Measurements from ENCODE around the gene ARL15. TPM values are rescaled to one million over a fixed set of nuclear protein-coding genes. Genes with fewer than 3 reads are reported as not detected.

The ARL15 gene
- total and polyA plus RNA-seq, 2 donors (not counting 3 experiments of a cell fraction or from before 2014, with no cell fraction given) = 11.9 to 24.4 TPM

GRCh38 chr5:53871050-53871449, 439.3 kb downstream of the ARL15 start:
- TF ChIP-seq POLR2A (IDR thresholded peaks at IDR 0.05; ENCODE audit: low read depth, low read length) = no peak
- no peak for TF ChIP-seq POLR2AphosphoS5 (IDR thresholded peaks at IDR 0.05; ENCODE audit: insufficient read depth, low read depth, low read length)
- no peak for TF ChIP-seq FOS (IDR thresholded peaks at IDR 0.05; ENCODE audit: borderline replicate concordance, insufficient read depth, low read length)
- TF ChIP-seq MYC (IDR thresholded peaks at IDR 0.05; ENCODE audit: low read depth, low read length) = no peak
- TF ChIP-seq GATA2 (IDR thresholded peaks at IDR 0.05; ENCODE audit: insufficient read depth, insufficient read length, low read depth, low read length) = no peak
- TF ChIP-seq MAX (IDR thresholded peaks at IDR 0.05; ENCODE audit: insufficient read depth, insufficient read length) = no peak
- no peak for TF ChIP-seq CTCF (IDR thresholded peaks at IDR 0.05; ENCODE audit: extremely low read depth in 1 of 2, insufficient read depth in 1 of 2, low read depth in 1 of 2, low read length in 2 of 2)
- no peak for TF ChIP-seq EZH2 (IDR thresholded peaks at IDR 0.05; ENCODE audit: borderline replicate concordance, low read depth, low read length, severe bottlenecking)
- no peak for TF ChIP-seq JUN (IDR thresholded peaks at IDR 0.05; ENCODE audit: borderline replicate concordance, insufficient read depth, insufficient read length, low read depth)
- BruUV-seq (replicated peaks) = no TSS peak
- Histone ChIP-seq H2AFZ (ENCODE audit: low read depth, low read length) (no peak overlapping the region), H3K9me3 (replicated peaks; ENCODE audit: control insufficient read depth, insufficient read depth, low read length) (no peaks in the 10 kb centered on the region), H3K27me3 (ENCODE audit: control insufficient read depth in 2 of 2, insufficient read depth in 2 of 2, low read length in 2 of 2) (peaks cover 0 to 4% of the 10 kb centered on the region in 2 experiments), H3K79me2 (ENCODE audit: control insufficient read depth, insufficient read depth, low read length) (no peaks in the 10 kb centered on the region), H3K36me3 (ENCODE audit: control insufficient read depth in 2 of 2, extremely low read depth in 1 of 2, insufficient read depth in 2 of 2, low read length in 2 of 2) (no peaks in the 10 kb centered on the region), H3K9ac (replicated peaks; ENCODE audit: extremely low read depth, insufficient read depth, low read length) (no peak overlapping the region), H3K4me3 (replicated peaks in 1 of 3; ENCODE audit: insufficient read depth in 1 of 3, low read depth in 1 of 3, low read length in 3 of 3) (no peak overlapping the region), H4K20me1 (replicated peaks; ENCODE audit: control insufficient read depth, extremely low read depth, insufficient read depth, low read length) (no peaks in the 10 kb centered on the region), H3K9me1 (replicated peaks; ENCODE audit: control insufficient read depth, extremely low read depth, insufficient read depth, low read length) (no peaks in the 10 kb centered on the region), H3K4me2 (ENCODE audit: insufficient read depth, low read length) (no peak overlapping the region), H3K27ac (ENCODE audit: insufficient read depth, low read depth, low read length) (no peak overlapping the region), H3K4me1 (ENCODE audit: control insufficient read depth, extremely low read depth, insufficient read depth, low read length) (no peaks in the 10 kb centered on the region)
- FAIRE-seq (no peak), DNase-seq (ENCODE audit: low read depth, low spot score) (peak; percentile 15)
- POLR2A ChIA-PET = no interaction called here
- CTCF ChIA-PET = interaction anchor here (0.6 to 2.9 kb wide), 5 partner anchors 389 to 610 kb away, joined by 3 to 14 read pairs (median 4); partner anchors contain the start of gene FST
- dilution Hi-C loops (cut with MboI; ENCODE audit: extremely low pct_ligation_motif_present, low sequenced_read_pairs) = no loop called here
- intact Hi-C loops (cut with micrococcal nuclease) = loop anchor here (1.0 to 10.0 kb wide), 3 partner anchors 348 to 606 kb away; no protein-coding TSS in a partner anchor

Measured in endothelial cell of umbilical vein (primary cell).